Stomach (tissue), 9 donors: ENCODE data around the gene TMEM134. TPM values are rescaled to one million over a fixed set of nuclear protein-coding genes. Genes with fewer than 3 reads are reported as not detected.

Experiments
- DNase-seq, 2 donors: peaks; one replicate each; pipeline versions ENCODE4 v3.0.0 to v3.0.0-alpha.2; 2013 to 2019
- H3K27ac ChIP-seq, 5 donors: fragments of 200-600 bp in 4 of 5; sonication (generic) in 4 of 5; one replicate each; pipeline ENCODE4 v1.5.1; 2013 to 2019; ENCODE audit warnings: mild to moderate bottlenecking in 1 of 5, moderate library complexity in 1 of 5
- H3K27me3 ChIP-seq, 3 donors: fragments of 200-600 bp; sonication (generic); one replicate each; pipeline ENCODE4 v1.5.1; 2017 to 2019; ENCODE audit warnings: mixed run types in 1 of 3
- H3K36me3 ChIP-seq, 4 donors: fragments of 200-600 bp; sonication (generic); 1 replicate in 3 of 4; 2 replicates in 1 of 4; pipeline ENCODE4 v1.5.1; 2016 to 2019
- H3K4me1 ChIP-seq, 4 donors: fragments of 200-600 bp; sonication (generic); one replicate each; pipeline ENCODE4 v1.5.1; 2016 to 2019
- H3K4me3 ChIP-seq, 4 donors: fragments of 200-600 bp; sonication (generic) in 3 of 4; one replicate each; pipeline ENCODE4 v1.5.1; 2016 to 2019; ENCODE audit warnings: mild to moderate bottlenecking in 1 of 4
- H3K9me3 ChIP-seq, 4 donors: fragments of 200-600 bp; sonication (generic); one replicate each; pipeline ENCODE4 v1.5.1; 2016 to 2019
- EP300 ChIP-seq: sonication (generic); formaldehyde crosslinking; IDR thresholded peaks from one replicate; pipeline ENCODE4 v1.6.1; 2017; ENCODE audit warnings: antibody characterized with exemption
- POLR2A ChIP-seq, 4 donors: fragments of 450-650 bp; IDR thresholded peaks; one replicate each; pipeline ENCODE4 v1.6.1; 2016; ENCODE audit warnings: antibody characterized with exemption in 4 of 4, control low read depth in 2 of 4, mild to moderate bottlenecking in 1 of 4, moderate library complexity in 1 of 4
- POLR2AphosphoS5 ChIP-seq, 3 donors: sonication (generic); formaldehyde crosslinking; IDR thresholded peaks; one replicate each; pipeline ENCODE4 v1.6.1; 2016; ENCODE audit warnings: antibody characterized with exemption in 3 of 3
- WGBS, 5 donors: extraction: QIAGEN DNeasy Blood & Tissue Kit in 3 of 5; methylation state at CpG; one replicate each; pipeline versions ENCODE4 v1.1.5 to v1.1.7; 2013 to 2018; 5-methylcytosine and 5-hydroxymethylcytosine counted together
- intact Hi-C: fragments of 100-400 bp; cut with DNase I; formaldehyde crosslinking; loops from one replicate; pipeline ENCODE4 v1.15.1; 2023; ENCODE audit warnings: low total_unique reads
- polyA plus RNA-seq, 3 donors: library from polyadenylated mRNA; stranded (reverse); fragments of 200-250 nt; gene quantifications; one replicate each; pipeline ENCODE4 v1.2.3, GENCODE V29; 2013
- total RNA-seq, 5 donors: library from RNA; depleted of rRNA; stranded (reverse); fragments of >200 nt; gene quantifications; one replicate each; pipeline versions ENCODE4 v1.1.0 to v1.2.3, GENCODE V29; 2014 to 2016
- TF ChIP-seq, protein P1 (sequence below), 7 experiments: fragments of 450-650 bp in 4 of 7; fragments of 200-600 bp in 3 of 7; sonication (generic) in 3 of 7; IDR thresholded peaks; one replicate each; pipeline ENCODE4 v1.5.1; 2016 to 2019; ENCODE audit warnings: antibody characterized with exemption in 7 of 7, control low read depth in 2 of 7, mild to moderate bottlenecking in 1 of 7
- donor health status: healthy with polysubstance abuse.
- donor health status: Bipolar disorder and iron deficiency.
- donor health status: healthy.

TMEM134 gene
- total and polyA plus RNA-seq, 8 donors = 57.6 to 392 (median 128) TPM

DNA sequence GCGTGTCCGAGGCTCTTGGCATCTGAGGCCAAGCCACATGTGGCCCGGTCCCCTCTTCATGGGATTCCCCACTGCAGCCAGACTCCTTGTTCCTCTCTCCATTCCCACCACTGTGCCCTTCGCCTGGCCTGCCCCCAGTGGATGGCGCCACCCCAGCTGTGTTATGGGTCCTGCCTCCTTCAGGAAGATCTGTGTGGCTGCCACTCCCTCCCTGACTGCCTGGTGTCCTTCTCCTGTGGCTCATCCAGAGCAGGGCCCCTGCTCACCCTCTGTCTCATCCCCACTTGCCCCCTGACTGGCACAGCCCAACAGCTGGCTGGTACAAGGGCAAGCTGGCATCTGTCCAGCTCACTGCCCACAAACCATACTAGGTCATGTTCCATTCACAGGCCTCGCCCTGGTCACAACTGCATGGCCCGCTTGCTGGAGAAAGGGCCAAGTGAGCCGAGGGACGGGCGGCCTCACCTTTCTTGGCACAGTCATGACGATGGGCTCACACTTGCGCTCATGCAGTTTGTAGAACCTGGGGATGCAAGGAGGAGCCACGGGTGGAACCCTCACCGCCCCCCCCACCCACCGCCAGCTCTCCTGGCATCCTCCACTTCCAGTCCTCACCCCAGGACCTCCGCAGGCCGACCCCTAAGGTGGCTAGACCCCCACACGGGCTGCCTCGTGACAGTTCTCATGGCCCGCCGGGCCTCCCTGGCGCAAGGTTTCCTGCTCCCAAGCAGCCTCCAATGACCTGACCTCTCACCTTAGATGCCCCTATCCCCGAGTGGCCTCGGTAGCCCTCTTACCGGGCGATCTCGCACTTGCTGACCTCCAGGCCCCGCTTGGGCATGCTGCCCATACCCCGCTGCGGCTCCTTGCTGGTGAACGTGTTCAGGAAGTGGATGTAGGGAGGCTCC, 29.5 kb downstream of the TMEM134 start:
- peak in 1 of 3 donors; percentile 9 for TF ChIP-seq POLR2AphosphoS5 (IDR thresholded peaks at IDR 0.05)
- TF ChIP-seq, protein P1, sequence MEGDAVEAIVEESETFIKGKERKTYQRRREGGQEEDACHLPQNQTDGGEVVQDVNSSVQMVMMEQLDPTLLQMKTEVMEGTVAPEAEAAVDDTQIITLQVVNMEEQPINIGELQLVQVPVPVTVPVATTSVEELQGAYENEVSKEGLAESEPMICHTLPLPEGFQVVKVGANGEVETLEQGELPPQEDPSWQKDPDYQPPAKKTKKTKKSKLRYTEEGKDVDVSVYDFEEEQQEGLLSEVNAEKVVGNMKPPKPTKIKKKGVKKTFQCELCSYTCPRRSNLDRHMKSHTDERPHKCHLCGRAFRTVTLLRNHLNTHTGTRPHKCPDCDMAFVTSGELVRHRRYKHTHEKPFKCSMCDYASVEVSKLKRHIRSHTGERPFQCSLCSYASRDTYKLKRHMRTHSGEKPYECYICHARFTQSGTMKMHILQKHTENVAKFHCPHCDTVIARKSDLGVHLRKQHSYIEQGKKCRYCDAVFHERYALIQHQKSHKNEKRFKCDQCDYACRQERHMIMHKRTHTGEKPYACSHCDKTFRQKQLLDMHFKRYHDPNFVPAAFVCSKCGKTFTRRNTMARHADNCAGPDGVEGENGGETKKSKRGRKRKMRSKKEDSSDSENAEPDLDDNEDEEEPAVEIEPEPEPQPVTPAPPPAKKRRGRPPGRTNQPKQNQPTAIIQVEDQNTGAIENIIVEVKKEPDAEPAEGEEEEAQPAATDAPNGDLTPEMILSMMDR (IDR thresholded peaks at IDR 0.05) = no peak
- H3K9me3 ChIP-seq = no peaks in the 10 kb centered on the region
- H3K27ac ChIP-seq = peak overlapping the region; percentile 8 to 96 (median 73)
- H3K4me1 ChIP-seq = peaks cover 37 to 81% (median 71%) of the 10 kb centered on the region in 4 donors
- no peaks in the 10 kb centered on the region for H3K27me3 ChIP-seq
- intact Hi-C loops = loop anchor here (10.0 kb wide), 1 partner anchor 65 kb away; the partner anchor contains the start of genes CDK2AP2 and PITPNM1
- peaks cover 15 to 77% (median 73%) of the 10 kb centered on the region in 4 donors for H3K36me3 ChIP-seq
- WGBS, 5 donors = 47 to 63% (median 53%) methylated on average over 22 to 31 of the region's 31 CpGs
- peak overlapping the region in 1 of 4 donors; percentile 45 for H3K4me3 ChIP-seq
- peak; percentile 32 to 65 for DNase-seq

DNA sequence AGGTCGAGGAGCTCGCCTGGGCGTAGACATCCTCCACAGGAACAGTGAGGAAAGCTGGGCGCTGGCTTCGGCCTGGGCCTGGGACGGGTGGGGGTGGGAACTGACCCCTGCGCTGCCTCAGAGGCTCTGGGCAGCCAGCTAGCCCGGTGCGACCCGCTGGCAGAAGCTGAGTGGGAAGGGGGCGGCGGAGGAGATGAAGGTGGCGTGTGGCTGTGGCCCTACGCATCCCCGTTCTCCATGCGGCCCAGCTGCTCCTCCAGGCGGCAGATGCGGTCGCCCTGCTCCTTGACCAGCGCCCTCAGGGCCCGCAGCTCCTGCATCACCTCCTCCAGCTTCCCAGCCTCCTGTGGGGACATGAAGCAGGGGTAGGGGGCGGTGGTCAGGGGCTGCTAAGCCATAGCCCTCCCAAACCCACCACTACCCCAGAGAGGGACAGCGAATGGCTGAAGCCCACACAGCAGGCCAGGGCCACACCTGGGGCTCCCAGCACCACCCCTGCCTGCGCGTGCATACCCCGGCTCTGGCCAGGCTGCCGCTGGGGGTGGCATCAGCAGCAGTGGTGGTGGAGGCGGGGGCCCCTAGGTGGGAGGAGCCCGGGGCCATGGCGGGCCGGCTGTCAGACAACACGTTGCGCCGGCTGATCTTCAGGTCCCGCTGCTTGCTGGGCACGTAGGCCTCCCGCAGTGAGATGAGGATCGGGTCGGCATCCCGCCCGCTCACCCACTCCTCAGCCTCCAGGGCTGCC, 30.7 kb downstream of the TMEM134 start:
- WGBS, 5 donors = 72 to 91% (median 76%) methylated on average over 15 to 41 of the region's 41 CpGs
- peaks cover 30 to 77% (median 66%) of the 10 kb centered on the region in 4 donors for H3K4me1 ChIP-seq
- peaks cover 26 to 89% (median 86%) of the 10 kb centered on the region in 4 donors for H3K36me3 ChIP-seq
- peak overlapping the region in 4 of 5 donors; percentile 45 to 96 (median 78) for H3K27ac ChIP-seq
- H3K27me3 ChIP-seq = no peaks in the 10 kb centered on the region
- intact Hi-C loops = loop anchor here (10.0 kb wide), 1 partner anchor 66 kb away; the partner anchor contains the start of genes CDK2AP2 and PITPNM1
- no peaks in the 10 kb centered on the region for H3K9me3 ChIP-seq
- no peak for TF ChIP-seq EP300
- TF ChIP-seq, protein P1 (IDR thresholded peaks at IDR 0.05) = no peak
- TF ChIP-seq POLR2A (IDR thresholded peaks at IDR 0.05) = no peak
- no peak for TF ChIP-seq POLR2AphosphoS5 (IDR thresholded peaks at IDR 0.05)
- DNase-seq = peak; percentile 40 to 54
- peak overlapping the region; percentile 23 to 45 (median 34) for H3K4me3 ChIP-seq

DNA sequence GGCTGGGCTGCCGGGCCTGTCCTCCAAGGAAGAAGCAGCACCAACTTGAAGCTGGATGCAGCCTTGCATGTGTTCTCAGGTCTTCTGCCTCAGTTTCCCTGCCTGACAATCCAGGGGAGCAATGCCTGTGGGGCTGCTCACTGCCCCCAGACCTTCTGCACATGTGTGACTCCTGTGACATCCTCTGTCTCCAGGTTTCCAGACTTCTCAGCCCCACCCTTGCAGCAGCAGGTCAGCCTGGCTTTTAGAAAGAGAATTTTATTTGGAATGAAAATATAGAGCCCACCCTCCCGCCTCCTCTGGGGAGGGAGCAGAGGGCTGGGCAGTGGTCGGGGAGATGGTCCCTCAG, 31.3 kb downstream of the TMEM134 start:
- Histone ChIP-seq H3K36me3 (peaks cover 31 to 95% (median 91%) of the 10 kb centered on the region in 4 donors), H3K27ac (peak overlapping the region in 4 of 5 donors; percentile 45 to 96 (median 78))
- 52 to 74% (median 66%) methylated on average over 3 of the region's 3 CpGs for WGBS, 5 donors

More for the DNA sequence above, 31.3 kb downstream of the TMEM134 start:
- Histone ChIP-seq H3K27me3 (no peaks in the 10 kb centered on the region), H3K4me1 (peaks cover 30 to 80% (median 64%) of the 10 kb centered on the region in 4 donors), H3K4me3 (peak overlapping the region; percentile 23 to 45 (median 34)), H3K9me3 (no peaks in the 10 kb centered on the region)
- DNase-seq = no peak
- intact Hi-C loops = loop anchor here (10.0 kb wide), 1 partner anchor 67 kb away; the partner anchor contains the start of genes CDK2AP2 and PITPNM1
- TF ChIP-seq, protein P1 (IDR thresholded peaks at IDR 0.05) = no peak
- TF ChIP-seq POLR2AphosphoS5 (IDR thresholded peaks at IDR 0.05) (no peak), EP300 (no peak), POLR2A (IDR thresholded peaks at IDR 0.05) (no peak)
